Islet precursor cell (in vitro differentiated cells): ENCODE data around the gene RCSD1.
A peak's percentile ranks its signal among the peaks of the same experiment; 100 is the strongest.

Source experiments
- DNase-seq: peaks from one replicate; pipeline ENCODE4 v3.0.0-alpha.2; 2018

Gene RCSD1

GRCh38 chr1:167669209-167670124, 39.4 kb downstream of the RCSD1 start:
- DNase-seq: peak; percentile 75

- no peak for DNase-seq
Measured at GRCh38 chr1:167670563-167670962, 40.5 kb downstream of the RCSD1 start.

GRCh38 chr1:167671727-167672511, 41.9 kb downstream of the RCSD1 start:
- DNase-seq: no peak

GRCh38 chr1:167672831-167673230, 42.8 kb downstream of the RCSD1 start:
- DNase-seq: no peak

GRCh38 chr1:167673265-167673664, 43.2 kb downstream of the RCSD1 start:
- DNase-seq: no peak

GRCh38 chr1:167674156-167674555, 44.1 kb downstream of the RCSD1 start:
- DNase-seq: no peak

- no peak for DNase-seq
Measured at GRCh38 chr1:167675440-167675839, 45.4 kb downstream of the RCSD1 start.

- DNase-seq: no peak
Measured at GRCh38 chr1:167676205-167676915, 46.3 kb downstream of the RCSD1 start.

GRCh38 chr1:167676916-167677848, 47.1 kb downstream of the RCSD1 start:
- DNase-seq: no peak

- DNase-seq: no peak
Measured at GRCh38 chr1:167678422-167678821, 48.4 kb downstream of the RCSD1 start.

- DNase-seq: no peak
Measured at GRCh38 chr1:167678838-167679237, 48.8 kb downstream of the RCSD1 start.

GRCh38 chr1:167679714-167680113, 49.7 kb downstream of the RCSD1 start:
- no peak for DNase-seq

- peak; percentile 96 for DNase-seq
Measured at GRCh38 chr1:167681024-167681423, 51.0 kb downstream of the RCSD1 start.

GRCh38 chr1:167681451-167682098, 51.5 kb downstream of the RCSD1 start:
- DNase-seq: no peak

GRCh38 chr1:167683226-167683625, 53.2 kb downstream of the RCSD1 start:
- no peak for DNase-seq

- DNase-seq: peak; percentile 97
Measured at GRCh38 chr1:167683641-167684502, 53.8 kb downstream of the RCSD1 start.

GRCh38 chr1:167685844-167686243, 55.8 kb downstream of the RCSD1 start:
- DNase-seq: no peak

- DNase-seq: peak; percentile 87
Measured at GRCh38 chr1:167687919-167688519, 58.0 kb downstream of the RCSD1 start.

GRCh38 chr1:167689567-167689920, 59.5 kb downstream of the RCSD1 start:
- DNase-seq: no peak

- DNase-seq: peak; percentile 28
Measured at GRCh38 chr1:167690053-167690452, 60.0 kb downstream of the RCSD1 start.
